ENCODE data around the gene DLGAP3. TPM values are rescaled to one million over a fixed set of nuclear protein-coding genes. Genes with fewer than 3 reads are reported as not detected.

The DLGAP3 gene
- polyA plus RNA-seq, 1 donor from 2014 or later = 2.9 TPM

DNA sequence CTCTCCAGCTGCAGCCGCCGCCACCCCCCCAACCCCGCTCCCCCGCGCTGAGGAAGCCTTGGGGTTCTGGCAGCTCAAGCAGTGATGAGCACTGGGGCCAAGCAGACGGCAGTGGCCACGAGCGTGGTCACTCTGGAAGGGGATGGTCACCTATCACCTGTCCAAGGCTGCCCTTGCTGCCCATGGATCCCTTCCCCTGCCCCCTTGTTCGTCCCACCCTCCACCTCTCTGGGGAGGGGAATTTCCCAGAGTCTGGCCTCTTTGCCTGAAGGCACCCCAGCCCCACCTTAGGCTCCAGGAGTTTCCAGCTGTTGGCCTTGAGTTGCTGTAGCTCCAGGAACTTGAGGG, 62.7 kb downstream of the DLGAP3 start:
- H3K4me3 ChIP-seq (ENCODE audit: low read length) = no peak overlapping the region
- H3K4me2 ChIP-seq (ENCODE audit: low read length) = no peak overlapping the region
- no peak overlapping the region for H3K27ac ChIP-seq (ENCODE audit: low read length)
- H3F3A ChIP-seq (ENCODE audit: insufficient read depth, low read length, poor library complexity, severe bottlenecking) = no peaks in the 10 kb centered on the region
- no peak overlapping the region for H3K9ac ChIP-seq (ENCODE audit: low read length)
- no peaks in the 10 kb centered on the region for H3K79me2 ChIP-seq (replicated peaks; ENCODE audit: insufficient read depth, low read length)
- H3K9me2 ChIP-seq (ENCODE audit: insufficient read depth, low read length) = no peaks in the 10 kb centered on the region
- H3K36me3 ChIP-seq (ENCODE audit: insufficient read depth, low read length) = no peaks in the 10 kb centered on the region
- TF ChIP-seq MXI1 (conservative IDR thresholded peaks at IDR 0.05; ENCODE audit: poor library complexity, severe bottlenecking) = no peak
- H4K20me1 ChIP-seq (ENCODE audit: insufficient read depth) = no peaks in the 10 kb centered on the region
- no peak overlapping the region for H2AFZ ChIP-seq (ENCODE audit: low read depth, low read length)
- no peaks in the 10 kb centered on the region for H3K9me3 ChIP-seq (ENCODE audit: low read length)
- H3K27me3 ChIP-seq (ENCODE audit: insufficient read depth, low read depth, low read length) = no peaks in the 10 kb centered on the region

DNA sequence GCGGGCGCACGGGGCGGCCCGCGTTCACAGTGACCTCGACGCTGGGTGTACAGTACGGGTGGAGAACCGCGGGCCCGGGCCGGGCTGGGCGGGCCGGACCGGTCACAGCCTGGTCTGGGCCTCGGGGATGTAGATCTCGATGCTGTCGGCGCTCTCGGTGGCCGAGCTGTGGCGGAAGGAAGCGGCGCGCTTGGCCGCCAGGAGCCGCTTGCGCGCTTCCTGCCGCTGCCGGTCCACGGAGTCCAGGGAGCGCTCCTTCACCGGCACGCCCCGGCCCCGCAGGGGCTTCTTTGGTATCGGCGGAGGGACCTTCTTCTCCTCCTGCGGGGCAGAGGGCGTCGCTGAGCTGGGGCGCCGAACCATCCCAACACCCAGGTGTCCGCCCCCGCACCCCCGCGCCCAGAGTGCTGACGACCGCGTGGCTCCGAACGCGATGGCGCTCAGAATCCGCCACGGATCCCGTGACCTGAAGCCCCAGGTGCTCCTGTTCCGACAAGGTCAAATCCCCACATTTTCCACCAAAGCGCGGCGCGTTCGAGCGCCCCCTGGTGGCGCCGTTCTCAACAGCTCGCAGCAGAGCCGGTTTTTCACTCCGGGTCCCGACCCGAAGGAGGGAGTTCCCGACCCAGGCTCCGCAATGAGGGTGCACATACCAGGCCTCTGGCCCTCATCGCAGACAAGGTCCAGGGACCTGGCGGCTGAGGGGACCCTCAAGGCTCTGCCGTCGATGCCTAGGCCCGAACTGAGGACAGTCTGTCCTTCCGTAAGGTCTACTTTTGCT, 63.3 kb downstream of the DLGAP3 start:
- no peak overlapping the region for H2AFZ ChIP-seq (ENCODE audit: low read depth, low read length)
- peak overlapping the region; percentile 31 for H3K9ac ChIP-seq (ENCODE audit: low read length)
- TF ChIP-seq, protein P1, sequence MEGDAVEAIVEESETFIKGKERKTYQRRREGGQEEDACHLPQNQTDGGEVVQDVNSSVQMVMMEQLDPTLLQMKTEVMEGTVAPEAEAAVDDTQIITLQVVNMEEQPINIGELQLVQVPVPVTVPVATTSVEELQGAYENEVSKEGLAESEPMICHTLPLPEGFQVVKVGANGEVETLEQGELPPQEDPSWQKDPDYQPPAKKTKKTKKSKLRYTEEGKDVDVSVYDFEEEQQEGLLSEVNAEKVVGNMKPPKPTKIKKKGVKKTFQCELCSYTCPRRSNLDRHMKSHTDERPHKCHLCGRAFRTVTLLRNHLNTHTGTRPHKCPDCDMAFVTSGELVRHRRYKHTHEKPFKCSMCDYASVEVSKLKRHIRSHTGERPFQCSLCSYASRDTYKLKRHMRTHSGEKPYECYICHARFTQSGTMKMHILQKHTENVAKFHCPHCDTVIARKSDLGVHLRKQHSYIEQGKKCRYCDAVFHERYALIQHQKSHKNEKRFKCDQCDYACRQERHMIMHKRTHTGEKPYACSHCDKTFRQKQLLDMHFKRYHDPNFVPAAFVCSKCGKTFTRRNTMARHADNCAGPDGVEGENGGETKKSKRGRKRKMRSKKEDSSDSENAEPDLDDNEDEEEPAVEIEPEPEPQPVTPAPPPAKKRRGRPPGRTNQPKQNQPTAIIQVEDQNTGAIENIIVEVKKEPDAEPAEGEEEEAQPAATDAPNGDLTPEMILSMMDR (IDR thresholded peaks at IDR 0.05; ENCODE audit: poor library complexity, severe bottlenecking) = peak; percentile 87
- TF ChIP-seq POLR2AphosphoS5 (IDR thresholded peaks at IDR 0.05) (no peak), RAD21 (conservative IDR thresholded peaks at IDR 0.05) (peak; percentile 59), SMC3 (conservative IDR thresholded peaks at IDR 0.05; ENCODE audit: poor library complexity) (peak; percentile 73), TAF1 (IDR thresholded peaks at IDR 0.05; ENCODE audit: low read depth) (no peak)

DNA sequence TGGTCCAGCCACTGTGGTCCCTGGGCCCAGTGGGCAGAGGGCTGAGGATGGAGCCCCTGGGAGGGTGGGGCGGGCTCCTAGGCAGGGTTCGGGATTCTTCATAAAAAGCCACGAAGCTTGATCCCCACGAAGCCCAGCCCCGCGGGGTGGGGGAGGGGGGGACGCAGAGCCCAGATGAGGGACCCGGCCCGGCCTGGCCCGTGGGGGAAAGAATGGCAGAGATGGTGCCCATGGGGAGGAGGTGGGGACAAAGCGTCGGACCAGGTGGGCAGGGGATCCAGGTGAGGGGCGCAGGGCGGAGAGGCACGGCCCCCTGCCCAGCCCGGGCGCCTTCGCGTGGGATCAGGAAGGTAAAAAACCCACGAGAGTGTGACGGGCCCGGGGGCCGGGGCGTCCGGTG, 63.9 kb downstream of the DLGAP3 start:
- Histone ChIP-seq H3K9me2 (ENCODE audit: insufficient read depth, low read length) (no peaks in the 10 kb centered on the region), H3K9ac (ENCODE audit: low read length) (no peak overlapping the region), H3K27ac (ENCODE audit: low read length) (no peak overlapping the region), H2AFZ (ENCODE audit: low read depth, low read length) (no peak overlapping the region), H3K27me3 (ENCODE audit: insufficient read depth, low read depth, low read length) (no peaks in the 10 kb centered on the region), H3K36me3 (ENCODE audit: insufficient read depth, low read length) (no peaks in the 10 kb centered on the region), H4K20me1 (ENCODE audit: insufficient read depth) (no peaks in the 10 kb centered on the region), H3K4me2 (ENCODE audit: low read length) (no peak overlapping the region), H3K79me2 (replicated peaks; ENCODE audit: insufficient read depth, low read length) (no peaks in the 10 kb centered on the region), H3F3A (ENCODE audit: insufficient read depth, low read length, poor library complexity, severe bottlenecking) (no peaks in the 10 kb centered on the region), H3K9me3 (ENCODE audit: low read length) (no peaks in the 10 kb centered on the region), H3K4me3 (ENCODE audit: low read length) (no peak overlapping the region)
- TF ChIP-seq EZH2 (IDR thresholded peaks at IDR 0.05; ENCODE audit: borderline replicate concordance, insufficient read depth, low read length, poor library complexity, severe bottlenecking) = no peak
- TF ChIP-seq EP300 (conservative IDR thresholded peaks at IDR 0.05; ENCODE audit: poor library complexity, severe bottlenecking) = no peak
- TF ChIP-seq RAD21 (conservative IDR thresholded peaks at IDR 0.05) = no peak
- TF ChIP-seq MXI1 (conservative IDR thresholded peaks at IDR 0.05; ENCODE audit: poor library complexity, severe bottlenecking) = no peak
- no peak for TF ChIP-seq SMC3 (conservative IDR thresholded peaks at IDR 0.05; ENCODE audit: poor library complexity)
- no peak for TF ChIP-seq POLR2AphosphoS5 (IDR thresholded peaks at IDR 0.05)
- TF ChIP-seq, protein P2, sequence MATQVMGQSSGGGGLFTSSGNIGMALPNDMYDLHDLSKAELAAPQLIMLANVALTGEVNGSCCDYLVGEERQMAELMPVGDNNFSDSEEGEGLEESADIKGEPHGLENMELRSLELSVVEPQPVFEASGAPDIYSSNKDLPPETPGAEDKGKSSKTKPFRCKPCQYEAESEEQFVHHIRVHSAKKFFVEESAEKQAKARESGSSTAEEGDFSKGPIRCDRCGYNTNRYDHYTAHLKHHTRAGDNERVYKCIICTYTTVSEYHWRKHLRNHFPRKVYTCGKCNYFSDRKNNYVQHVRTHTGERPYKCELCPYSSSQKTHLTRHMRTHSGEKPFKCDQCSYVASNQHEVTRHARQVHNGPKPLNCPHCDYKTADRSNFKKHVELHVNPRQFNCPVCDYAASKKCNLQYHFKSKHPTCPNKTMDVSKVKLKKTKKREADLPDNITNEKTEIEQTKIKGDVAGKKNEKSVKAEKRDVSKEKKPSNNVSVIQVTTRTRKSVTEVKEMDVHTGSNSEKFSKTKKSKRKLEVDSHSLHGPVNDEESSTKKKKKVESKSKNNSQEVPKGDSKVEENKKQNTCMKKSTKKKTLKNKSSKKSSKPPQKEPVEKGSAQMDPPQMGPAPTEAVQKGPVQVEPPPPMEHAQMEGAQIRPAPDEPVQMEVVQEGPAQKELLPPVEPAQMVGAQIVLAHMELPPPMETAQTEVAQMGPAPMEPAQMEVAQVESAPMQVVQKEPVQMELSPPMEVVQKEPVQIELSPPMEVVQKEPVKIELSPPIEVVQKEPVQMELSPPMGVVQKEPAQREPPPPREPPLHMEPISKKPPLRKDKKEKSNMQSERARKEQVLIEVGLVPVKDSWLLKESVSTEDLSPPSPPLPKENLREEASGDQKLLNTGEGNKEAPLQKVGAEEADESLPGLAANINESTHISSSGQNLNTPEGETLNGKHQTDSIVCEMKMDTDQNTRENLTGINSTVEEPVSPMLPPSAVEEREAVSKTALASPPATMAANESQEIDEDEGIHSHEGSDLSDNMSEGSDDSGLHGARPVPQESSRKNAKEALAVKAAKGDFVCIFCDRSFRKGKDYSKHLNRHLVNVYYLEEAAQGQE (IDR thresholded peaks at IDR 0.05; ENCODE audit: borderline replicate concordance) = no peak
- no peak for TF ChIP-seq TAF1 (IDR thresholded peaks at IDR 0.05; ENCODE audit: low read depth)
- TF ChIP-seq, protein P1 (IDR thresholded peaks at IDR 0.05; ENCODE audit: poor library complexity, severe bottlenecking) = no peak

More for the DNA sequence above, 63.3 kb downstream of the DLGAP3 start:
- no peak overlapping the region for H3K27ac ChIP-seq (ENCODE audit: low read length)
- no peaks in the 10 kb centered on the region for H3K27me3 ChIP-seq (ENCODE audit: insufficient read depth, low read depth, low read length)
- H3F3A ChIP-seq (ENCODE audit: insufficient read depth, low read length, poor library complexity, severe bottlenecking) = no peaks in the 10 kb centered on the region
- no peaks in the 10 kb centered on the region for H4K20me1 ChIP-seq (ENCODE audit: insufficient read depth)
- H3K4me3 ChIP-seq (ENCODE audit: low read length) = peak overlapping the region; percentile 55
- no peaks in the 10 kb centered on the region for H3K36me3 ChIP-seq (ENCODE audit: insufficient read depth, low read length)
- no peak overlapping the region for H3K4me2 ChIP-seq (ENCODE audit: low read length)
- no peaks in the 10 kb centered on the region for H3K9me3 ChIP-seq (ENCODE audit: low read length)
- H3K9me2 ChIP-seq (ENCODE audit: insufficient read depth, low read length) = no peaks in the 10 kb centered on the region
- no peaks in the 10 kb centered on the region for H3K79me2 ChIP-seq (replicated peaks; ENCODE audit: insufficient read depth, low read length)
